Neutrophil (primary cell): ENCODE results near the gene RFTN1.
"Not testable (repeated sequence)": the region's sequence is repeated elsewhere in the genome, so short reads cannot be mapped to it uniquely, and the experiment has no call there.

Source experiments
- H3K27ac ChIP-seq: fragments of 200-600 bp; sonication (generic); 2 replicates; pipeline ENCODE4 v1.5.1; 2016; ENCODE audit warnings: mild to moderate bottlenecking, moderate library complexity
- H3K27me3 ChIP-seq: fragments of 200-600 bp; sonication (generic); 2 replicates; pipeline ENCODE4 v1.6.0; 2016; ENCODE audit warnings: mild to moderate bottlenecking
- H3K36me3 ChIP-seq: fragments of 200-600 bp; sonication (generic); 2 replicates; pipeline ENCODE4 v1.5.1; 2017
- H3K4me1 ChIP-seq, 2 experiments: fragments of 200-600 bp in 1 of 2; sonication (generic) in 1 of 2; 1 replicate in 1 of 2; 2 replicates in 1 of 2; pipeline versions ENCODE4 v1.5.1 to v1.6.1; 2013 to 2016; ENCODE audit warnings: low read depth in 1 of 2, low read length in 1 of 2, mild to moderate bottlenecking in 1 of 2, moderate library complexity in 1 of 2; ENCODE audit not compliant: control insufficient read depth in 1 of 2, insufficient read depth in 1 of 2
- H3K4me3 ChIP-seq, 2 experiments: fragments of 200-600 bp in 1 of 2; sonication (generic) in 1 of 2; 1 replicate in 1 of 2; 2 replicates in 1 of 2; pipeline ENCODE4 v1.5.1; 2013 to 2016; ENCODE audit warnings: low read depth in 1 of 2, low read length in 1 of 2, mild to moderate bottlenecking in 1 of 2, moderate library complexity in 1 of 2
- H3K9me3 ChIP-seq: fragments of 200-600 bp; sonication (generic); 2 replicates; pipeline ENCODE4 v1.5.1; 2016
- TF ChIP-seq, protein P1 (sequence below): fragments of 200-600 bp; sonication (generic); IDR thresholded peaks from 2 replicates; pipeline ENCODE4 v1.5.1; 2016; ENCODE audit warnings: antibody characterized with exemption

Gene RFTN1

GRCh38 chr3:16494094-16494493 is 19.4 kb downstream of the RFTN1 start:
- Histone ChIP-seq H3K4me1 (peaks cover 3 to 29% of the 10 kb centered on the region in 2 experiments), H3K4me3 (no peak overlapping the region), H3K27ac (no peak overlapping the region), H3K9me3 (no peaks in the 10 kb centered on the region), H3K27me3 (no peaks in the 10 kb centered on the region), H3K36me3 (no peaks in the 10 kb centered on the region)
- TF ChIP-seq, protein P1, sequence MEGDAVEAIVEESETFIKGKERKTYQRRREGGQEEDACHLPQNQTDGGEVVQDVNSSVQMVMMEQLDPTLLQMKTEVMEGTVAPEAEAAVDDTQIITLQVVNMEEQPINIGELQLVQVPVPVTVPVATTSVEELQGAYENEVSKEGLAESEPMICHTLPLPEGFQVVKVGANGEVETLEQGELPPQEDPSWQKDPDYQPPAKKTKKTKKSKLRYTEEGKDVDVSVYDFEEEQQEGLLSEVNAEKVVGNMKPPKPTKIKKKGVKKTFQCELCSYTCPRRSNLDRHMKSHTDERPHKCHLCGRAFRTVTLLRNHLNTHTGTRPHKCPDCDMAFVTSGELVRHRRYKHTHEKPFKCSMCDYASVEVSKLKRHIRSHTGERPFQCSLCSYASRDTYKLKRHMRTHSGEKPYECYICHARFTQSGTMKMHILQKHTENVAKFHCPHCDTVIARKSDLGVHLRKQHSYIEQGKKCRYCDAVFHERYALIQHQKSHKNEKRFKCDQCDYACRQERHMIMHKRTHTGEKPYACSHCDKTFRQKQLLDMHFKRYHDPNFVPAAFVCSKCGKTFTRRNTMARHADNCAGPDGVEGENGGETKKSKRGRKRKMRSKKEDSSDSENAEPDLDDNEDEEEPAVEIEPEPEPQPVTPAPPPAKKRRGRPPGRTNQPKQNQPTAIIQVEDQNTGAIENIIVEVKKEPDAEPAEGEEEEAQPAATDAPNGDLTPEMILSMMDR, result no peak

GRCh38 chr3:16490062-16490619 is 23.4 kb downstream of the RFTN1 start:
- TF ChIP-seq, protein P1, result no peak
- H3K4me3 ChIP-seq, result no peak overlapping the region
- no peaks in the 10 kb centered on the region for H3K36me3 ChIP-seq
- no peaks in the 10 kb centered on the region for H3K9me3 ChIP-seq
- H3K27me3 ChIP-seq, result no peaks in the 10 kb centered on the region
- no peak overlapping the region for H3K27ac ChIP-seq
- H3K4me1 ChIP-seq, result peaks cover 0 to 7% of the 10 kb centered on the region in 2 experiments

DNA sequence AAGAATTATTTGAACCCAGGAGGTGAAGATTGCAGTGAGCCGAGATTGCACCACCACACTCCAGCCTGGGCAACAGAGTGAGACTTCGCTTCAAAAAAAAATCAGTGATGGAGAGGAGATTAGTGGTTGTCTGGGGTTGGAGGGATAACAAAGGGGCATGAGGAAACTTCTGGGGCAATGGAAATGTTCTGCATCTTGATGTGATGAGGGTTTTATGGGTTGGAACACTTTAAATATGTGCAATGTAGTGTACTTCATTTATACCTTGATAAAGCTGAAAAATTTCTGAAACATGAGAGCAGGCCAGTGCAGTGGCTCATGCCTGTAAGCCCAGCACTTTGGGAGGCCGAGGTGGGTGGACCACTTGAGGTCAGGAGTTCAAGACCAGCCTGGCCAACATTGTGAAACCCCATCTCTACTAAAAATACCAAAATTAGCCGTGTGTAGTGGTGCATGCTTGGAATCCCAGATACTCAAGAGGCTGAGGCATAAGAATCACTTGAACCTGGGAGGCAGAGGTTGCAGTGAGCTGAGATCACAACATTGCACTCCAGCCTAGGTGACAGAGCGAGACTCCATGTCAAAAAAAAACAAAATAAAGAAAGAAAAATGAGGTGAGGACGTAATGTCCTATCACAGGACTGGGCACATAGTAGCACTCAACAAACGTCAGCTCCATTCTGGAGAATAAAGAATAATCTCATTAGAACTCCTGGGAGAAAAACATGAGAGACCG is 24.0 kb downstream of the RFTN1 start:
- not testable (repeated sequence) for H3K4me3 ChIP-seq, H3K27me3 ChIP-seq, H3K36me3 ChIP-seq, H3K27ac ChIP-seq, H3K4me1 ChIP-seq, H3K9me3 ChIP-seq

DNA sequence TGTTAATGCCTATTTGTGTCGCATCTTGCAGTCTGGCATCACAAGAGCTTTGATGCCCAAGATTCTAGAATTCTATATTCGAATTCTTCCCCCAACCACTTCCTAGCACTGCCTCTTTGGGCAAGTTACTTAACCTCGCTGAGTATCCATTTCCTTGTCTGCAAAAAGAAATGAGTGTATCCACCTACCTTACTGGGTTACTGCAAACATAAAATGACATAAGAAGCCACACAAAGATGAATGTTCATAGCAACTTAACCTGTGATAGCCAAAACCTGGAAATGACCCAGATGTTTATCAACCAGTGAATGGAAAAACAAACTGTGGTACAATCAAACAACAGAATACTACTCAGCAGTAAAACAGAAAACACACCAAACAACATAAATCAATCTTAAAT is 24.9 kb downstream of the RFTN1 start:
- H3K4me1 ChIP-seq, result no peaks in the 10 kb centered on the region
- H3K27ac ChIP-seq, result no peak overlapping the region
- H3K9me3 ChIP-seq, result no peaks in the 10 kb centered on the region
- TF ChIP-seq, protein P1, result no peak
- no peaks in the 10 kb centered on the region for H3K27me3 ChIP-seq
- no peak overlapping the region for H3K4me3 ChIP-seq
- no peaks in the 10 kb centered on the region for H3K36me3 ChIP-seq

- Histone ChIP-seq H3K4me1 (peaks cover 6 to 7% of the 10 kb centered on the region in 2 experiments), H3K27me3 (no peaks in the 10 kb centered on the region), H3K9me3 (no peaks in the 10 kb centered on the region), H3K27ac (no peak overlapping the region), H3K36me3 (no peaks in the 10 kb centered on the region), H3K4me3 (no peak overlapping the region)
- TF ChIP-seq, protein P1, result no peak
Measured at GRCh38 chr3:16487511-16488175, 25.9 kb downstream of the RFTN1 start.

- Histone ChIP-seq H3K9me3 (no peaks in the 10 kb centered on the region), H3K27me3 (no peaks in the 10 kb centered on the region), H3K36me3 (no peaks in the 10 kb centered on the region), H3K4me3 (no peak overlapping the region), H3K4me1 (peaks cover 12 to 13% of the 10 kb centered on the region in 2 experiments), H3K27ac (no peak overlapping the region)
- TF ChIP-seq, protein P1, result no peak
Measured at GRCh38 chr3:16486951-16487480, 26.5 kb downstream of the RFTN1 start.
